ENCODE measurements around the gene HIGD1B.

The HIGD1B gene

GRCh38 chr17:44847586-44847985, at the start of gene HIGD1B:
Gene HIGD1B, plus strand, starts transcription at chr17:44847883. Its CDS starts 270 bp downstream, at chr17:44848153.
- no peak for TF ChIP-seq RAD21 (IDR thresholded peaks at IDR 0.05; ENCODE audit: low read depth)

DNA sequence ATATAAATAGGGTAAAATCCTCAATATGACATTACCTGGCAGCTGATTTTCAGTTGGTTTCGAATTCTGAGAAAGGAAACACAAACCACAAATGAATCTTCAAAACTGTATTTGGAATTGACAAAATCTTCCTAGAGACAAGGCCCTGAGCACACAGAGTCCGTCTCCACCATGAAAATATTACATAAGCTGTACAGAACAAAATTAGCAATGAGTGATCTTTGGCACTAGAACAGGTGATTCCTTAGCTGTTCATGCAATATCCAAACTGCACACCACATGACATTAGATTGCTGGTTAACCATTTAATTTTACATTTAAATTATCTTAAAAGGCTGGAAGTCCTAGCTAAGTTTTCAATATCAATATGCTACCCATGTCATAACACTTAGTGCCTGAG, 49.3 kb upstream of the HIGD1B start:
- TF ChIP-seq TAF1 (IDR thresholded peaks at IDR 0.05; ENCODE audit: low read depth), result no peak
- no peak for TF ChIP-seq TCF12 (IDR thresholded peaks at IDR 0.05; ENCODE audit: low read depth)
- TF ChIP-seq CREB1 (IDR thresholded peaks at IDR 0.05; ENCODE audit: low read depth), result no peak
- TF ChIP-seq, protein P1, sequence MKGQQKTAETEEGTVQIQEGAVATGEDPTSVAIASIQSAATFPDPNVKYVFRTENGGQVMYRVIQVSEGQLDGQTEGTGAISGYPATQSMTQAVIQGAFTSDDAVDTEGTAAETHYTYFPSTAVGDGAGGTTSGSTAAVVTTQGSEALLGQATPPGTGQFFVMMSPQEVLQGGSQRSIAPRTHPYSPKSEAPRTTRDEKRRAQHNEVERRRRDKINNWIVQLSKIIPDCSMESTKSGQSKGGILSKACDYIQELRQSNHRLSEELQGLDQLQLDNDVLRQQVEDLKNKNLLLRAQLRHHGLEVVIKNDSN (IDR thresholded peaks at IDR 0.05), result no peak
- no peak for TF ChIP-seq REST (IDR thresholded peaks at IDR 0.05; ENCODE audit: low read depth)
- no peak for TF ChIP-seq FOXM1 (IDR thresholded peaks at IDR 0.05; ENCODE audit: borderline replicate concordance, low read depth)
- TF ChIP-seq CEBPB (IDR thresholded peaks at IDR 0.05), result no peak

DNA sequence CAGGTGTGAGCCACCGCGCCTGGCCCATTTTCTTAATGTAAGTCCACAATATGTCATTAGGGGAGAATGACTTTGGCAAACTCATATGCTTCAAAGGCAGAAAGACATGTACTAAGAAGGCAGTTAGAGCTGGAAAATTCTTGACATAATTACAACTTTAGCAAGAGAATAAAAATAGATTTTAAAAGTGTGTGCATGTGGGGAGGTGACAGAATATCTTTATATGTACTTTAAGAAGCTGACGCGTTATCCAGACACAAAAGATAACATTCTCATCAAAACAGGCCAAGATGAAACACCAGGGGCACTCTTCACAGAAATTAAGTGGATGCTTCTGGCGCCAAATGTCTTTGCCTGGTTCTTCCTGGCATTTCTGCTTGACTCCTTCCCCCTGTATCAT, 45.8 kb upstream of the HIGD1B start:
- TF ChIP-seq CEBPB (IDR thresholded peaks at IDR 0.05) (no peak), TEAD4 (IDR thresholded peaks at IDR 0.05) (no peak), YY1 (IDR thresholded peaks at IDR 0.05; ENCODE audit: low read depth) (no peak), REST (IDR thresholded peaks at IDR 0.05; ENCODE audit: low read depth) (no peak), EGR1 (IDR thresholded peaks at IDR 0.05) (no peak), FOXM1 (IDR thresholded peaks at IDR 0.05; ENCODE audit: borderline replicate concordance, low read depth) (no peak), EP300 (IDR thresholded peaks at IDR 0.05; ENCODE audit: borderline replicate concordance) (no peak), ZBTB7A (IDR thresholded peaks at IDR 0.05; ENCODE audit: low read depth) (no peak), NFIC (IDR thresholded peaks at IDR 0.05) (no peak), RAD21 (IDR thresholded peaks at IDR 0.05; ENCODE audit: low read depth) (no peak), MAX (IDR thresholded peaks at IDR 0.05) (no peak), TCF12 (IDR thresholded peaks at IDR 0.05; ENCODE audit: low read depth) (no peak), CREB1 (IDR thresholded peaks at IDR 0.05; ENCODE audit: low read depth) (no peak), TAF1 (IDR thresholded peaks at IDR 0.05; ENCODE audit: low read depth) (no peak)
- TF ChIP-seq, protein P1 (IDR thresholded peaks at IDR 0.05), result no peak

GRCh38 chr17:44804302-44805089, 43.2 kb upstream of the HIGD1B start:
- TF ChIP-seq TAF1 (IDR thresholded peaks at IDR 0.05; ENCODE audit: low read depth), result no peak
- TF ChIP-seq ZBTB7A (IDR thresholded peaks at IDR 0.05; ENCODE audit: low read depth), result no peak
- no peak for TF ChIP-seq EGR1 (IDR thresholded peaks at IDR 0.05)
- TF ChIP-seq RAD21 (IDR thresholded peaks at IDR 0.05; ENCODE audit: low read depth), result no peak
- no peak for TF ChIP-seq TCF12 (IDR thresholded peaks at IDR 0.05; ENCODE audit: low read depth)
- TF ChIP-seq, protein P1 (IDR thresholded peaks at IDR 0.05), result no peak
- TF ChIP-seq REST (IDR thresholded peaks at IDR 0.05; ENCODE audit: low read depth), result no peak
